GM10248 (cell line): ENCODE measurements around the gene EEPD1.

Experiments
- CTCF ChIA-PET: fragments of 300-600 bp; sonication (Branson Sonifier 250); formaldehyde crosslinking; extraction: SDS; loops from one replicate; lab custom pipeline; 2021; ENCODE audit warnings: antibody characterized with exemption; lab: Yijun Ruan, JAX
- POLR2A ChIA-PET: fragments of 350-650 bp; sonication (Branson Sonifier 250); formaldehyde crosslinking; extraction: SDS; loops from one replicate; lab custom pipeline; 2020; ENCODE audit warnings: antibody characterized with exemption; lab: Yijun Ruan, JAX
- DNase-seq: peaks from one replicate; pipeline ENCODE4 v3.0.0; 2012; ENCODE audit errors: extremely low spot score
- TF ChIP-seq, protein P1 (sequence below): IDR thresholded peaks from 2 replicates; pipeline ENCODE4 v1.5.1; 2012; ENCODE audit warnings: mild to moderate bottlenecking, low read depth; ENCODE audit errors: extremely low read depth, missing control alignments, control extremely low read depth

EEPD1 gene

GRCh38 chr7:36312064-36312914 lies 159.2 kb downstream of the EEPD1 start:
- CTCF ChIA-PET = interaction anchor here (1.1 kb wide), 1 partner anchor 20 kb away, joined by 3 read pairs; no protein-coding TSS in a partner anchor
- POLR2A ChIA-PET = no interaction called here

DNA sequence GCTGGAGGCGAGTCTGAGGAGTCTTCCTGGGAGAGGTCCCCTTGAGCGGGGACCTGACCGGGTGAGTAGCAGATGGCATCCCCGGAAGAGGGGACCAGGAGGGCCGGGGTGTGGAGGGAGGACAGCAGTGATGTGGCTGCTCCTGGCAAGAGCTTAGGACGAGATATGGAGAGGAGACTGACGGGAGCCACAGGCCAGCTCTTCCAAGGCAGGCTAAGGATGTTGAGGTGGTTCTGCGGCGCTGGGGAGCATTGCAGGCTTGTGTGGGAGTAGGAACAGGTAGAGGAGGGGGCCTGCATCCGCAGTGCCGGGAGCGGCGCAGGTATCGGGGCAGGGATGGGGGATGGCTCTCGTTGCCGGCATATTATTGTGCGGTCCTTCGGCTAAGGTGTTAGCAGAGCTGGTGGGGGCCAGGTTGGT lies 159.9 kb downstream of the EEPD1 start:
- DNase-seq = no peak
- TF ChIP-seq, protein P1, sequence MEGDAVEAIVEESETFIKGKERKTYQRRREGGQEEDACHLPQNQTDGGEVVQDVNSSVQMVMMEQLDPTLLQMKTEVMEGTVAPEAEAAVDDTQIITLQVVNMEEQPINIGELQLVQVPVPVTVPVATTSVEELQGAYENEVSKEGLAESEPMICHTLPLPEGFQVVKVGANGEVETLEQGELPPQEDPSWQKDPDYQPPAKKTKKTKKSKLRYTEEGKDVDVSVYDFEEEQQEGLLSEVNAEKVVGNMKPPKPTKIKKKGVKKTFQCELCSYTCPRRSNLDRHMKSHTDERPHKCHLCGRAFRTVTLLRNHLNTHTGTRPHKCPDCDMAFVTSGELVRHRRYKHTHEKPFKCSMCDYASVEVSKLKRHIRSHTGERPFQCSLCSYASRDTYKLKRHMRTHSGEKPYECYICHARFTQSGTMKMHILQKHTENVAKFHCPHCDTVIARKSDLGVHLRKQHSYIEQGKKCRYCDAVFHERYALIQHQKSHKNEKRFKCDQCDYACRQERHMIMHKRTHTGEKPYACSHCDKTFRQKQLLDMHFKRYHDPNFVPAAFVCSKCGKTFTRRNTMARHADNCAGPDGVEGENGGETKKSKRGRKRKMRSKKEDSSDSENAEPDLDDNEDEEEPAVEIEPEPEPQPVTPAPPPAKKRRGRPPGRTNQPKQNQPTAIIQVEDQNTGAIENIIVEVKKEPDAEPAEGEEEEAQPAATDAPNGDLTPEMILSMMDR = no peak
- ChIA-PET CTCF (interaction anchor here (1.6 kb wide), 1 partner anchor 12 kb away, joined by 5 read pairs; no protein-coding TSS in a partner anchor), POLR2A (no interaction called here)

More at GRCh38 chr7:36312064-36312914, 159.2 kb downstream of the EEPD1 start:
- TF ChIP-seq, protein P1 = no peak
- peak; percentile 45 for DNase-seq

- ChIA-PET POLR2A (no interaction called here), CTCF (interaction anchor here (1.6 to 2.1 kb wide), 2 partner anchors 13 to 22 kb away, joined by 5 to 9 read pairs; no protein-coding TSS in a partner anchor)
- DNase-seq = no peak
- TF ChIP-seq, protein P1 = no peak
Observed at GRCh38 chr7:36313607-36314006, 160.6 kb downstream of the EEPD1 start.

DNA sequence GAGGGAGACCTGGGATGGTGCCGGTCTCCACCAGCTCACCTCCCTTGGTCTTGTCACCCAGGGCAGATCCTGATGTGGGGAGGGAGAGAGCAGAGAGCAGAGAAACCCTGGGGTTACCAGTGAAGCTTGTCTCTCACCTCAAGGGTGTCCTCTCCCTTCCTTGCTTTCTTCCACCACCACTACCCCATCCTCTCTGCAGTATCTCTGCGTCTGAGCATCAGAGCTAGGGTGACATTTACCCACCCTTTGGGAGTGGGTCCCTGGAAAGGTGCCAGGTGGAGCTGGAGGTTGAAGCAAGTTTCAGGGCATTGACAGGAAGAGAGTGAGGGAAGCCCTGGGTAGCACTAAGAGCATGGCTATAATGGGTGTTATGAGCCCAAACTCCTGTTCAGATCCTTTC lies 161.4 kb downstream of the EEPD1 start:
- ChIA-PET CTCF (interaction anchor here (1.6 to 2.1 kb wide), 3 partner anchors 14 to 356 kb away, joined by 3 to 9 read pairs (median 5); no protein-coding TSS in a partner anchor), POLR2A (no interaction called here)
- TF ChIP-seq, protein P1 = no peak
- no peak for DNase-seq

DNA sequence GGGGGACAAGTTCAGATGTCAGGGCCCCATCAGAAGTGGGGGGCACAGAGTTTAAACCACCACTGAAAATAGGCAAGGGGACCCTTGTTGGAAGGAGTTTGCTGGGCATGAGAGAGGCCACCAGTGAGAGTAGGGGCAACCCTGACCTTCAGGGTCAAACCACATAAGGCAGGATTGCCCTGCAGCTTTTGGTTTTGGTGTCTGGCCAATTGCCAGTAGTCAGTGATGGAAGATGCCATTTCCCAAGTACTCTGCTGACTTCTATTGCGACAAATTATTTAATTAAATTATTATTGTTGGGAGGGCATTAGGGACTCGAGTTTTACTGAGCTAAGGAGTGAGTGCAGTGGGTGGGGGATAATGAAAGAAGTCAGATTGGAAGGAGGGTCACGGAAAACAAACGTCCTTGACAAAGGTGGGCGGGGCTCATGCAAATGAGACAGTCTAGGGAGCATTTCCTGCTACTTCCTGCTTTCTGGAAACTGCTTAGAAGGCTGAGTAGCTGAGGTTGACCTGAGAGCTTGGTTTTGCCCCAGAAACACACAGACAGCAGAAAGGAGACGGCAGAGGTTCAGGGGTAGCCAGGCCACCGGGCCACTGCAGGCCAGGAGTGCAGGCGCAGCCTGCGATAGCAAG lies 162.4 kb downstream of the EEPD1 start:
- CTCF ChIA-PET = interaction anchor here (1.3 to 4.4 kb wide), 6 partner anchors 14 to 883 kb away, joined by 3 to 35 read pairs (median 5); no protein-coding TSS in a partner anchor
- TF ChIP-seq, protein P1 = no peak
- no peak for DNase-seq
- POLR2A ChIA-PET = no interaction called here

DNA sequence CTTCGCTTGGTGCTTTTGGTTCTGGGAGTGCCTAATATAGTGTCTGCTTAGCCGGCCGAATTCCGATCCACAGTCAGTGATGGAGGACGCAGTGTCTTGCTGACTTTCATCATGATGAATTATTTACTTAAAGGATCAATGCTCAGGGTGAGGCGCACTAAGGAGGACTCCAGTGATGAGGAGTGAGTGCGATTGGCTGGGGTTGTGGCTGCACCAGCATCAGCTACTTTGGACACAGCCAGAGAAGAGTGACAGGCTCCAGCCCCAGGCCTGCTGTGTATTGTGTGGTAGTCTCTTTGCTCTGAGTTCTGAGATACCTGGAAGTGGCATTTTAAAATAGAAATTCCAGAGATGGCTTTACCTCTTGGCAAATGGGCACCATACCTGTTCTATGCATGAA lies 163.3 kb downstream of the EEPD1 start:
- ChIA-PET CTCF (interaction anchor here (1.3 to 4.4 kb wide), 4 partner anchors 15 to 882 kb away, joined by 4 to 35 read pairs (median 5); no protein-coding TSS in a partner anchor), POLR2A (no interaction called here)
- DNase-seq = no peak
- TF ChIP-seq, protein P1 = no peak
